Prostate gland (tissue), 2 donors: ENCODE data around the gene NCAN. TPM values are rescaled to one million over a fixed set of nuclear protein-coding genes. Genes with fewer than 3 reads are reported as not detected.

ENCODE experiments used
- DNase-seq: peaks from one replicate; pipeline ENCODE4 v3.0.0-alpha.2; 2019; ENCODE audit warnings: low spot score
- H3K27ac ChIP-seq, 2 donors: fragments of 200-600 bp; sonication (generic); 2 replicates each; pipeline ENCODE4 v1.5.1; 2017 to 2019
- H3K27me3 ChIP-seq: fragments of 200-600 bp; sonication (generic); replicated peaks from 2 replicates; pipeline ENCODE4 v1.5.1; 2019; ENCODE audit not compliant: insufficient read depth
- H3K36me3 ChIP-seq, 2 donors: fragments of 200-600 bp; sonication (generic); 1 replicate in 1 of 2; 2 replicates in 1 of 2; pipeline versions ENCODE4 v1.5.1 to v1.8.1; 2017 to 2019
- H3K4me1 ChIP-seq: fragments of 200-600 bp; sonication (generic); replicated peaks from 2 replicates; pipeline ENCODE4 v1.5.1; 2019
- H3K4me3 ChIP-seq, 2 donors: fragments of 200-600 bp; sonication (generic); 2 replicates each; pipeline ENCODE4 v1.5.1; 2017 to 2019
- H3K9me3 ChIP-seq: fragments of 200-600 bp; sonication (generic); 2 replicates; pipeline ENCODE4 v1.5.1; 2017
- CTCF ChIP-seq, 4 experiments: fragments of 200-600 bp in 2 of 4; fragments of 450-650 bp in 2 of 4; sonication (generic) in 2 of 4; IDR thresholded peaks; 1 replicate in 3 of 4; 2 replicates in 1 of 4; pipeline ENCODE4 v1.5.1; 2016 to 2019; ENCODE audit warnings: antibody characterized with exemption in 4 of 4, mild to moderate bottlenecking in 2 of 4, moderate library complexity in 2 of 4
- POLR2A ChIP-seq: fragments of 450-650 bp; IDR thresholded peaks from one replicate; pipeline ENCODE4 v1.6.1; 2016; ENCODE audit warnings: antibody characterized with exemption, mild to moderate bottlenecking
- POLR2AphosphoS5 ChIP-seq: sonication (generic); formaldehyde crosslinking; IDR thresholded peaks from one replicate; pipeline ENCODE4 v1.6.1; 2017; ENCODE audit warnings: antibody characterized with exemption
- WGBS: methylation state at CpG from one replicate; pipeline ENCODE4 v1.1.5; 2018; 5-methylcytosine and 5-hydroxymethylcytosine counted together
- intact Hi-C: fragments of 100-400 bp; cut with DNase I; formaldehyde crosslinking; loops from one replicate; pipeline ENCODE4 v1.14.2; 2022
- total RNA-seq, 2 donors: library from RNA; depleted of rRNA; stranded (reverse); fragments of >200 nt; gene quantifications; one replicate each; pipeline ENCODE4 v1.1.0, GENCODE V29; 2016

NCAN gene
- total RNA-seq, 2 donors from 2014 or later: 1.2 TPM; not detected in 1

- peaks cover 8% of the 10 kb centered on the region for H3K27me3 ChIP-seq
- no peaks in the 10 kb centered on the region for H3K36me3 ChIP-seq
- TF ChIP-seq CTCF (IDR thresholded peaks at IDR 0.05) (no peak), POLR2A (no peak), POLR2AphosphoS5 (no peak)
- WGBS: 52% methylated on average over 17 of the region's 17 CpGs
- intact Hi-C loops: no loop called here
- H3K4me3 ChIP-seq: no peak overlapping the region
- no peak overlapping the region for H3K27ac ChIP-seq
- no peaks in the 10 kb centered on the region for H3K4me1 ChIP-seq
- no peaks in the 10 kb centered on the region for H3K9me3 ChIP-seq
- DNase-seq: no peak
Measured at GRCh38 chr19:19256072-19256969, 44.6 kb downstream of the NCAN start.

- intact Hi-C loops: no loop called here
- Histone ChIP-seq H3K4me1 (no peaks in the 10 kb centered on the region), H3K36me3 (no peaks in the 10 kb centered on the region), H3K9me3 (no peaks in the 10 kb centered on the region), H3K27ac (no peak overlapping the region), H3K27me3 (peaks cover 11% of the 10 kb centered on the region), H3K4me3 (no peak overlapping the region)
- WGBS: 67% methylated on average over 14 of the region's 14 CpGs
- no peak for DNase-seq
- no peak for TF ChIP-seq POLR2A
- TF ChIP-seq CTCF (IDR thresholded peaks at IDR 0.05): no peak
- no peak for TF ChIP-seq POLR2AphosphoS5
Measured at GRCh38 chr19:19257137-19257536, 45.4 kb downstream of the NCAN start.

- H3K4me3 ChIP-seq: no peak overlapping the region
Measured at GRCh38 chr19:19257836-19258588, 46.3 kb downstream of the NCAN start.

GRCh38 chr19:19258589-19259338 is 47.0 kb downstream of the NCAN start:
- Histone ChIP-seq H3K36me3 (no peaks in the 10 kb centered on the region), H3K27ac (no peak overlapping the region), H3K9me3 (no peaks in the 10 kb centered on the region), H3K27me3 (peaks cover 11% of the 10 kb centered on the region), H3K4me3 (no peak overlapping the region), H3K4me1 (no peaks in the 10 kb centered on the region)
- no peak for DNase-seq
- intact Hi-C loops: no loop called here
- 91% methylated on average over 41 of the region's 41 CpGs for WGBS
- no peak for TF ChIP-seq POLR2A

More at GRCh38 chr19:19257836-19258588, 46.3 kb downstream of the NCAN start:
- H3K27ac ChIP-seq: no peak overlapping the region
- no peaks in the 10 kb centered on the region for H3K36me3 ChIP-seq
- WGBS: 95% methylated on average over 55 of the region's 72 CpGs
- H3K9me3 ChIP-seq: no peaks in the 10 kb centered on the region
- DNase-seq: no peak
- intact Hi-C loops: no loop called here
- peaks cover 11% of the 10 kb centered on the region for H3K27me3 ChIP-seq
- no peaks in the 10 kb centered on the region for H3K4me1 ChIP-seq
- TF ChIP-seq POLR2AphosphoS5 (no peak), POLR2A (no peak), CTCF (IDR thresholded peaks at IDR 0.05) (no peak)

- WGBS: 75% methylated on average over 2 of the region's 2 CpGs
- Histone ChIP-seq H3K27me3 (peaks cover 11% of the 10 kb centered on the region), H3K27ac (no peak overlapping the region), H3K9me3 (no peaks in the 10 kb centered on the region), H3K4me3 (no peak overlapping the region), H3K36me3 (no peaks in the 10 kb centered on the region), H3K4me1 (no peaks in the 10 kb centered on the region)
- no peak for DNase-seq
- intact Hi-C loops: no loop called here
- no peak for TF ChIP-seq POLR2AphosphoS5
- TF ChIP-seq POLR2A: no peak
- TF ChIP-seq CTCF (IDR thresholded peaks at IDR 0.05): no peak
Measured at GRCh38 chr19:19259741-19260140, 48.0 kb downstream of the NCAN start.
